ENCODE measurements around the gene IQCN.

GRCh38 chr19:18311502-18312091 is 37.3 kb upstream of the IQCN start:
- TF ChIP-seq, protein P1, sequence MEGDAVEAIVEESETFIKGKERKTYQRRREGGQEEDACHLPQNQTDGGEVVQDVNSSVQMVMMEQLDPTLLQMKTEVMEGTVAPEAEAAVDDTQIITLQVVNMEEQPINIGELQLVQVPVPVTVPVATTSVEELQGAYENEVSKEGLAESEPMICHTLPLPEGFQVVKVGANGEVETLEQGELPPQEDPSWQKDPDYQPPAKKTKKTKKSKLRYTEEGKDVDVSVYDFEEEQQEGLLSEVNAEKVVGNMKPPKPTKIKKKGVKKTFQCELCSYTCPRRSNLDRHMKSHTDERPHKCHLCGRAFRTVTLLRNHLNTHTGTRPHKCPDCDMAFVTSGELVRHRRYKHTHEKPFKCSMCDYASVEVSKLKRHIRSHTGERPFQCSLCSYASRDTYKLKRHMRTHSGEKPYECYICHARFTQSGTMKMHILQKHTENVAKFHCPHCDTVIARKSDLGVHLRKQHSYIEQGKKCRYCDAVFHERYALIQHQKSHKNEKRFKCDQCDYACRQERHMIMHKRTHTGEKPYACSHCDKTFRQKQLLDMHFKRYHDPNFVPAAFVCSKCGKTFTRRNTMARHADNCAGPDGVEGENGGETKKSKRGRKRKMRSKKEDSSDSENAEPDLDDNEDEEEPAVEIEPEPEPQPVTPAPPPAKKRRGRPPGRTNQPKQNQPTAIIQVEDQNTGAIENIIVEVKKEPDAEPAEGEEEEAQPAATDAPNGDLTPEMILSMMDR (conservative IDR thresholded peaks at IDR 0.05; ENCODE audit: low read length), result no peak
- no peak for TF ChIP-seq EZH2phosphoT487 (IDR thresholded peaks at IDR 0.05; ENCODE audit: borderline replicate concordance, low read depth, low read length)
